ENCODE results near the gene FMN1. TPM values are rescaled to one million over a fixed set of nuclear protein-coding genes. Genes with fewer than 3 reads are reported as not detected.

The FMN1 gene
- total RNA-seq = 1 to 10 TPM; 5.4 to 9.4 TPM
- long read RNA-seq = 0 reads

DNA sequence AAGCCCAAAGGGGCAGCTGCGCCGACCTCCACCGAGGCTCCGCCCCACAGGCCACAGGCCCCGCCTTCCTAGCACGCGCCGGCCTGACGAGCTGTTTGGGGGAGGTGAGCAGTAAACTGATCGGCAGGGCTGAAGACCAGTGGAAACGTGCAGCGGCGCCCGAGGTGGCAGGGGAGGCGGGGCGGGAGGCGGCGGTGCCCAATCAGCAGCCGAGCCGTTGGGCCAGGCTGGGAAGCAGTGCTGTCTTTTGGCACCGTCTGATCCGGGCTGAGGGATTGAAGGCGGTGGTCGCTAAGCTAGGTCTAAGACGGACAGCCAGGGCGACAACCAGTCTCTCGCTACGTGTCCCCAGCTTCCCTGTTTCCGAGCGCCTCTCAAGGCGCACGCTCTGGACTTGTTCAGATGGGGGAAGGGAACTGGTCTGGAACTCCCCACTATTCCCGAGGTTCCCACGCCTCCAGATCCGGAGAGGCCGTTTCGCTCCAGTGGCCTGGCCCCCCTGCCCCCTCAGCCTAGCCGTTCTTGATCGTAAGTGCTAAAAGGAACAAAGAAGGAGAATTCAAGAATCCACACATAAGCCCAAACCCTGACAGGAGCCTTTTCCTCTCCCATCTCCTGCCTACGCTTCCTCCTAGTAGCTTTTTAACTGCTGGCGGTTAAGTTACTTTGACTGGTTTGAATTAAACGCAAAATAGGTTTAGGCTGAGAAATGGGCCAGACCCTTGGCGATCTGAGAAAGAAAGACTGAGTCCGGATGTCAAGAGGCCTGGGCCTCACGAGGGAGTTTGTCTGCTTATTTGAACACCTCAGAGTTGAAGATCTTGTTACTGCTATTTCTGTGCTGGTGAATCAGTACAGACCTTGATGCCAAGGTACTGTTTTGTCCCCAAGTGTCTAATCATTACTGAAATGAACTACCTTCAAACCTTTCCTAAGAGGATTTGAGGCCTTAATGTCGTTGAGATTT is at the start of gene FMN1:
Gene FMN1 (minus strand): TSS at position 11 of the 967 bp plus-strand sequence. CDS start 39,800 bp downstream, outside the sequence.
- DNase-seq = peak; percentile 94
- ATAC-seq = peak; percentile 99 to 100
- intact Hi-C loops (cut with DNase I) = no loop called here

DNA sequence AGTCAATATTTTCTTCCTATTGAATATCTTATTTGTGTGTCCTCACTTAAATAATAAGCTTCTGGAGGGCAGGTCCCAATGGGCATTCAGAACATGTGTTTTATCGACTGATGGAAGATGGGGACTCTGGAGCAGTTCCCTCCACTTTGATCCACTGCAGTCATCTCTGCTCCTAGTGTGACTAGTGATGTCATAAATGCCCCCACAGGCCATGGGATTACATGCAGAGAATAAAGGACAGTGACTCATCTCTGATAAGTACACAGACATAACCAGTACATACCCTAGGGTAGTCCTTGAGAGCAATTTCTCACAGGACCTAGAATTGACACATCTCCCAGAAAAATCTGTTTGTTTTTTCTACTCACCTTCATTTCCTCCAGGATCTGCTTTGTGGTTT is 49.4 kb upstream of the FMN1 start:
- ATAC-seq (no peak), DNase-seq (no peak)
- intact Hi-C loops (cut with DNase I) = no loop called here

GRCh38 chr15:33243393-33243792 is 48.9 kb upstream of the FMN1 start:
- ATAC-seq (no peak), DNase-seq (no peak)
- intact Hi-C loops (cut with DNase I) = no loop called here

- intact Hi-C loops (cut with DNase I) = no loop called here
- DNase-seq = no peak
- ATAC-seq = no peak
Observed at GRCh38 chr15:33242669-33243191, 48.2 kb upstream of the FMN1 start.

DNA sequence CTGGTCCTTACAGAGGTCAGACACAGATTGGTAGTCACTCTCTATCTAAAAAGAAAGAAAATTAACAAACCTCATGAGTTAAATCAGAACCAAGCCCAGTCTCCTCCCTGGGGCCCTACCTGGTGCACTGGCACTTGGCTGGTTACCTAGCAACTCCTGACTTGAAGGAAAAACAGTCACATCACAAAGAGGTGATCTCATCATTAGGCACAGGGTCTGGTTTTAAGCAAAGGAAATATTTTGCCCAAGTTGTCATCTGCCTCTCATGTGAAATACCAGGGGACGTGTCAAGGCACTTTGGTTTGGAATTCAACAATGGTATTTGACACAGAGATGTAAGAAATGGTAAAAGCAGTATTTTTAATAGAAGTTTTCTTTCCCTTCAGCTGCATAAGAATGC is 47.7 kb upstream of the FMN1 start:
- intact Hi-C loops (cut with DNase I) = no loop called here
- ATAC-seq = no peak

DNA sequence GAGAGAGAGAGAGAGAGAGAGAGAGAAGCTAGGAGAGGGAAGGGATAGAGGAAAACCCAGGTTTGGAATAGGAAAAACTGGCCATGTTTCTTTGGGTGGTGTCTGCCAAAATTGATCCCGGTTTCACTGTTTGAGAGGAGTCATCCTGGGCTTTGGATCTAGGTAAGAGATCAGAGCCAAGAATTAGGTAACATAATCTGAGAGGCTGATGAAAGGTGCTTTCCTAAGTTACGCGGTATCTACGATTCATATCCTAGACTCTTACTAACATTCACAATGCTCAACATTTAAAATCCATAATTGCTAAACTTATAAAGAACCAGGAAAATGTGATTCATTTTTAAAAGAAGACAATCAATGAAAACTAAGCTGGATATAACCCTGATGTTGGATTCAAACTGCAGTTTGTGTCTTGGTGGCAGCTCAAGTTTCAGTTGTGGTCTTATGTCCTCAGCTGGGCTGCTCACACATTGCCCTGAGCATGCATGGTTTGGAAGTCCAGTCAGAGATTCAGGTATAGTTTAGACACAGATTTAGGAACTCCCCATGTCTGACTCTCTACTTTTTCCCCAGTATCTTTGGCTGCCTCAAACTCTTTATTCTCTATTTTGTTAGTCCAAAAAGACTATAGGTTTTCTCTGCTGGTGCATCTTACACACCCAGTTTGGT is 42.5 kb upstream of the FMN1 start:
- intact Hi-C loops (cut with DNase I) = no loop called here
- ATAC-seq (no peak), DNase-seq (no peak)

More for the DNA sequence above, 47.7 kb upstream of the FMN1 start:
- DNase-seq = no peak

DNA sequence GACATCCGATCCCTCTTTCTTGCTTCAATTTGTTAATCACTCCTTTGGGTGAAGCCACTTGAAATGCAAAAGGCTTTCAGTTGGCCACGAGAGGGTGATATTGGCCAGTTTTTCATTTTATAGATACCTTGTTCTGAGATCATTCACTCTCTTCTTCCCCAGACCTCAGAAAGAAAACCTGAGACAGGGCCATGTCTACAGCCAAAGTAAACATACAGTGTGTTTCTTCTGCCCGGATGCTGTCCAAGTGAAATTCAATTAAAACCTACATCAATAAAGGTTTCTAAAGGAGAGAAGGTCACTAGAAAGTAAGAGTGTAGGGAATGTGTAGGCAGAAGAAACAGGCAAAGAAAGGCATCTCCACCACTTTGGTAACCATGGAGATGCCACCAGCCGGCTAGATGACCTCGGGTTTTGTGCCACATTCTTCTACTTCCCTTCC is 39.5 kb upstream of the FMN1 start:
- intact Hi-C loops (cut with DNase I) = no loop called here
- ATAC-seq (no peak), DNase-seq (no peak)

- peak; percentile 22 for DNase-seq
- intact Hi-C loops (cut with DNase I) = no loop called here
Observed at GRCh38 chr15:33226559-33227181, 32.2 kb upstream of the FMN1 start.

DNA sequence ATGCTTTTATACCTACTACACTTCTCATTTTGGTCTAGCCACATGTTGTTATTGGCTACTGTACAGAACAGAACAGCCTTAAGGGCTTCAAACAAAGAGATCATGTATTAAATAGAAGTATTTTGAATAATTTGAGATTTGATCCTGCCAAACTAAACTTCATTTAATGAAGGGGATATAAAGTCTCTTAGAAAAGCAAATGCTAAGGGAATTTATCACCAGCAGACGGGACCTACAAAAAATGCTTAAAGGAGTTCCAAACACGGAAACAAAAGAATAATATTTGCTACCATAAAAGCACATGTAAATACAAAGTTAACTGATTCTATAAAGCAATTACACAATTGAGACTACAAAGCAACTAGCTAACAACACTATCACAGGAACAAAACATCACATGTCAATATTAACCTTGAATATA is 23.6 kb upstream of the FMN1 start:
- DNase-seq (no peak), ATAC-seq (no peak)
- intact Hi-C loops (cut with DNase I) = no loop called here

More at GRCh38 chr15:33226559-33227181, 32.2 kb upstream of the FMN1 start:
- ATAC-seq = peak; percentile 37 to 57

DNA sequence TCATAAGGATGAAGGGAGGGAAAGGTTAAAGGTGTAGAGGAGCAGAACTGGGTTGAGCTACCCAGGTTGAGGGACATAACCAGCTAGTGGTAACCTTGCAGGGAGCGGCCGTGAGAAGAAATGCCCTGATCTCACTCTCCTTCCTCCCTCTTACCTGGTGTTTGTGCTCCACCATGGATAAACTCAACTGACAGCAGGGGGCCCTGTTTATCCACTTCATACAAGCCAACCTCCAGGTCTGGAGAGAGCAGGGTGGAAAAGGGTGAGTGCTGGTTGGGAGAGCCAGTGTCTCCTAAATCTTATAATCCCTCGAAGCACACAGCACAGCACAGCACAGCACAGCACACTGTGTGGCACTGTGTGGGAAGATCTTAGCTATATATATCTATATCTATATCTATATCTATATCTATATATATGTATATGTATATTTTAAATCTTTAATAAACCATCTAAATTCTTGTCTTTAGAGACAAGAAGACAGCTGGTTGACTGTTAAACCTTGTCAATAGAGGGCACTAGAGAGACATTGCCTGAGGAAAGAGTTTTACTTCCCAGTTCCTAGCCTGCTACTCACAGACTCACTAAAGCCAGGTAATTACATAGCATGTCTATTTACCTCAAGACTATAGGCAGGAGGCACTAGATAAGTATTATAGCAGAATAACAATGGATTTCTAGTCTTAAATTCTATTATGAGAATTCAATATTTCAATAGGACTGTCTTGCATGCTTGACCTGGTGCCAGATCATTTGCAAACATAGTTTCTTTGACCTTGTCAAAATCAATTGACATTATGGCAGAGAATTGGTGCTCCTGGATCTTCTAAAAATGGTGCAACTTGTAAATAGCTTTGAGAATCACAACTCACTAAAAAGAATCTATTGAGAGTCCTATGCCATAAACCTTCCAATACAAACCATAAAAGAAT is 21.7 kb upstream of the FMN1 start:
- intact Hi-C loops (cut with DNase I) = no loop called here
- ATAC-seq (no peak), DNase-seq (no peak)

GRCh38 chr15:33211176-33211808 is 16.8 kb upstream of the FMN1 start:
- peak; percentile 25 for DNase-seq

GRCh38 chr15:33209575-33210481 is 15.3 kb upstream of the FMN1 start:
- ATAC-seq = no peak

More at GRCh38 chr15:33211176-33211808, 16.8 kb upstream of the FMN1 start:
- no peak for ATAC-seq
- intact Hi-C loops (cut with DNase I) = no loop called here

DNA sequence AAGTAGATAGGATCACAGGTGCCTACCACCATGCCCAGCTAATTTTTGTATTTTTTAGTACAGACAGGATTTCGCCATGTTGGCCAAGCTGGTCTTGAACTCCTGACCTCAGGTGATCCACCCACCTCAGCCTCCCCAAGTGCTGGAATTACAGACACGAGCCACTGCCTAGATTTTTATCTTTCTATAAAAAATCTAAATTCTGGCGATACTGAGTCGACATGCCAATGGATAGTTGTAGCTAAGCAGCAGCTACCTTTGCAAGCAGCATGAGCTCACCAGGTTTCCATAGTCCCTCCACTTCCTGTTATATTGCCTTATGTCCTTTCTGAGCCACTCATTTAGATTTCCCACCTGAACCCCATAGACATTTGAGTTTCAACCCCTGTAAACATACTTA is 13.1 kb upstream of the FMN1 start:
- intact Hi-C loops (cut with DNase I) = no loop called here
- no peak for DNase-seq
- ATAC-seq = no peak

More at GRCh38 chr15:33209575-33210481, 15.3 kb upstream of the FMN1 start:
- DNase-seq = no peak
- intact Hi-C loops (cut with DNase I) = no loop called here

DNA sequence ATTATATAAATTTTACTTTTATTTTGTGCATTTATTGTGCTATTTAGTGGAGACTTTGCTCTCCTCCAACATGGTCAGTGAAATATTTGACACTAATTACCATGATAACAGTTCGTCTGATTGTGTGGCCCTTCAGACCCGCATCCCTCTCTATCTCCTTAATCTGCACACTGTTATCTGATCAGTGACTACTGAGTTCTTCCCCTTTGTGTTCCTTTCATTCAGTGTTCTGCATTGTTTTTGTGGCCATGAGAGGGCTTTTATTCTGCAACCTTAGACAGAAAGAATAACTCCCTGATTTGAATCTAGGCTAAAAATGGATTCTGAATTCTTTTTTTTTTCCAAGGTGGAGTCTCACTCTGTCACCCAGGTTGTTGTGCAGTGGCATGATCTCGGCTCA is 11.9 kb upstream of the FMN1 start:
- no peak for DNase-seq
- intact Hi-C loops (cut with DNase I) = no loop called here
- no peak for ATAC-seq

DNA sequence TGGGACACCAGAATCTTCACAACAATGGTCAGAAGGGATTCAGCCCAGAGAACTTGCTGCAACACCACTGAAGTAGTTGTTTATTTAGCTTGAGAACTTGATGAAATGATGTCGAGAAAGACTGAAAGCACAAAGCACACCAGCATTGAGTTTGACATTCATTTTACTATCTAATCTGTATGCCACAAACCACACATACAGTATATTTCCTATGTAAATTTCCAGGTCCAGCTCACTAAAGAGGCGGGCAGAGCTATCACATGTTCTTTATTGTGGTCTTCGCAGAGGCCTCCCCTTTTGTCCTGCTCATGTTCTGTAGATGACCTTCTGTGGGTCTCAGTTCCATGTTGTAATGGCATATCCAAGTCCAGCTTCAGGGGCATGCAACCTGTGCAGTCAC is 10.4 kb upstream of the FMN1 start:
- DNase-seq (no peak), ATAC-seq (no peak)
- intact Hi-C loops (cut with DNase I) = no loop called here

- intact Hi-C loops (cut with DNase I) = no loop called here
- ATAC-seq (no peak), DNase-seq (no peak)
Observed at GRCh38 chr15:33204087-33204486, 9.6 kb upstream of the FMN1 start.

Data from left cardiac atrium (tissue), 4 donors.